GM18498 (cell line): ENCODE measurements around the gene TMEM171.

Experiments used
- ATAC-seq: cut with Tn5 transposase; IDR thresholded peaks from one replicate; pipeline ENCODE4 v1.9.1; 2021; ENCODE audit warnings: mild to moderate bottlenecking, moderate library complexity; ENCODE audit not compliant: unreplicated experiment

TMEM171 gene

GRCh38 chr5:73120222-73121118, at the start of gene TMEM171:
TSS of gene TMEM171 (plus strand) at chr5:73120575. CDS start at chr5:73123374, 2,799 bp downstream.
- no peak for ATAC-seq

- ATAC-seq = no peak
These were observed 39.3 kb upstream of the TMEM171 start for GRCh38 chr5:73081093-73081492.

- ATAC-seq = no peak
These were observed 32.3 kb upstream of the TMEM171 start for GRCh38 chr5:73088026-73088425.

GRCh38 chr5:73093943-73094342, 26.4 kb upstream of the TMEM171 start:
- ATAC-seq = no peak

- ATAC-seq = no peak
These were observed 26.0 kb upstream of the TMEM171 start for GRCh38 chr5:73094415-73094814.

GRCh38 chr5:73095564-73096238, 24.7 kb upstream of the TMEM171 start:
- no peak for ATAC-seq

GRCh38 chr5:73096239-73096575, 24.2 kb upstream of the TMEM171 start:
- no peak for ATAC-seq

GRCh38 chr5:73097740-73098139, 22.6 kb upstream of the TMEM171 start:
- no peak for ATAC-seq

GRCh38 chr5:73100109-73100508, 20.3 kb upstream of the TMEM171 start:
- no peak for ATAC-seq

- no peak for ATAC-seq
These were observed 16.5 kb upstream of the TMEM171 start for GRCh38 chr5:73103870-73104299.

GRCh38 chr5:73104326-73104725, 16.0 kb upstream of the TMEM171 start:
- no peak for ATAC-seq

- ATAC-seq = no peak
These were observed 14.0 kb upstream of the TMEM171 start for GRCh38 chr5:73106335-73106734.

- no peak for ATAC-seq
These were observed 10.2 kb upstream of the TMEM171 start for GRCh38 chr5:73110190-73110589.

- no peak for ATAC-seq
These were observed 8.8 kb upstream of the TMEM171 start for GRCh38 chr5:73111536-73111935.

GRCh38 chr5:73112359-73112758, 8.0 kb upstream of the TMEM171 start:
- no peak for ATAC-seq

GRCh38 chr5:73114044-73114688, 6.2 kb upstream of the TMEM171 start:
- no peak for ATAC-seq

GRCh38 chr5:73115399-73116051, 4.8 kb upstream of the TMEM171 start:
- no peak for ATAC-seq

- ATAC-seq = no peak
These were observed 3.9 kb upstream of the TMEM171 start for GRCh38 chr5:73116506-73116905.

- ATAC-seq = no peak
These were observed 3.2 kb upstream of the TMEM171 start for GRCh38 chr5:73117088-73117740.

GRCh38 chr5:73118391-73118973, 1.9 kb upstream of the TMEM171 start:
- ATAC-seq = no peak
